ENCODE measurements around the gene NALF2.

DNA sequence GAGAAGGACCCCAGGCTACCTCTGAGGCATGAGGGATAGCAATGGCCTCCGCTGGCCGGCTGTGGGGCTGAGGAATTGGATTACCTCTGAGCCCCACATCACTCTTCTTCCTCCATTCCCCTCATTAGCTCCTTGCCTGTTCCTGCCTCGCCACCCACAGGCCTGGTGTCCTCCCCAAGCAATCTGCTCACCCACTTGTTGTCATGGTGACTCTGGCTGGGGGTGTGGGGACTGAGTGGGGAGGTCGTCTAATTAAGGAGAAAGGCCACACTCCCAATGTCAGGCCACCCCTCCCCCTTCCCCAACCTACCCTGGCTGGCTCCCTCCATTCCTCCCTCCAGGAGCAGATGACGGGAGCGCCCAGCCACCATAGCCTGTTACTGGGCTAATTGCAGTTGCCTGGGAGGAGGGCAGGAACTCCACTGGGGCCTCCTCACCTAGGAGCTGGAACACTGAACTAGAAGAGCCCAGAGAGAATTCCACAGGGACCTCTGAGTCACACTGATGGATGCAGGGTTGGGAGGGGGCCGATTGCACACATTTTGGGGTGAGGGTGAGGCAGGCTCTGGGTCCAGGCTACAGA is 20.7 kb downstream of the NALF2 start:
- TF ChIP-seq EZH2 (IDR thresholded peaks at IDR 0.05; ENCODE audit: borderline replicate concordance), result no peak
- TF ChIP-seq, protein P1, sequence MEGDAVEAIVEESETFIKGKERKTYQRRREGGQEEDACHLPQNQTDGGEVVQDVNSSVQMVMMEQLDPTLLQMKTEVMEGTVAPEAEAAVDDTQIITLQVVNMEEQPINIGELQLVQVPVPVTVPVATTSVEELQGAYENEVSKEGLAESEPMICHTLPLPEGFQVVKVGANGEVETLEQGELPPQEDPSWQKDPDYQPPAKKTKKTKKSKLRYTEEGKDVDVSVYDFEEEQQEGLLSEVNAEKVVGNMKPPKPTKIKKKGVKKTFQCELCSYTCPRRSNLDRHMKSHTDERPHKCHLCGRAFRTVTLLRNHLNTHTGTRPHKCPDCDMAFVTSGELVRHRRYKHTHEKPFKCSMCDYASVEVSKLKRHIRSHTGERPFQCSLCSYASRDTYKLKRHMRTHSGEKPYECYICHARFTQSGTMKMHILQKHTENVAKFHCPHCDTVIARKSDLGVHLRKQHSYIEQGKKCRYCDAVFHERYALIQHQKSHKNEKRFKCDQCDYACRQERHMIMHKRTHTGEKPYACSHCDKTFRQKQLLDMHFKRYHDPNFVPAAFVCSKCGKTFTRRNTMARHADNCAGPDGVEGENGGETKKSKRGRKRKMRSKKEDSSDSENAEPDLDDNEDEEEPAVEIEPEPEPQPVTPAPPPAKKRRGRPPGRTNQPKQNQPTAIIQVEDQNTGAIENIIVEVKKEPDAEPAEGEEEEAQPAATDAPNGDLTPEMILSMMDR (IDR thresholded peaks at IDR 0.05; ENCODE audit: poor library complexity), result no peak
- TF ChIP-seq EZH2phosphoT487 (IDR thresholded peaks at IDR 0.05; ENCODE audit: low read depth, severe bottlenecking, unreplicated experiment), result no peak

Measured in hepatocyte (in vitro differentiated cells).